H1 (cell line): ENCODE measurements around the gene GNAT1. TPM values are rescaled to one million over a fixed set of nuclear protein-coding genes. Genes with fewer than 3 reads are reported as not detected.

Experiments used
- CTCF ChIA-PET: fragments of 300-600 bp; sonication (Branson Sonifier 250); formaldehyde crosslinking; loops from one replicate; lab custom pipeline; 2021; ENCODE audit not compliant: partially characterized antibody; lab: Charles Lee
- POLR2A ChIA-PET: fragments of 300-600 bp; sonication (Branson Sonifier 250); formaldehyde crosslinking; loops from one replicate; lab custom pipeline; 2021; ENCODE audit warnings: inconsistent platforms; ENCODE audit not compliant: partially characterized antibody; lab: Charles Lee
- DNase-seq, 2 experiments: peaks; one replicate each; pipeline versions ENCODE4 v3.0.0 to v3.0.0-alpha.2; 2010 to 2022; ENCODE audit warnings: low spot score in 2 of 2, low read depth in 1 of 2, mixed read lengths in 1 of 2
- FAIRE-seq: peaks from 2 replicates; lab custom pipeline; 2011; peaks lifted over from hg19 to GRCh38; lab: Jason Lieb, UNC
- H2AFZ ChIP-seq: 2 replicates; pipeline ENCODE4 v1.8.1; 2012; ENCODE audit warnings: low read length, inconsistent platforms
- H2AK5ac ChIP-seq: 2 replicates; pipeline ENCODE4 v1.6.1; 2013; ENCODE audit warnings: low read depth, low read length
- H2BK120ac ChIP-seq: replicated peaks from 2 replicates; pipeline ENCODE3; 2013; ENCODE audit warnings: low read depth, low read length, inconsistent platforms
- H2BK12ac ChIP-seq: 2 replicates; pipeline ENCODE4 v1.6.1; 2013; ENCODE audit warnings: low read depth, low read length
- H2BK15ac ChIP-seq: 2 replicates; pipeline ENCODE4 v1.6.1; 2013; ENCODE audit warnings: low read length
- H2BK20ac ChIP-seq: 2 replicates; pipeline ENCODE4 v1.6.1; 2013; ENCODE audit warnings: low read length
- H2BK5ac ChIP-seq: 2 replicates; pipeline ENCODE4 v1.6.1; 2013; ENCODE audit warnings: low read depth, low read length
- H3K14ac ChIP-seq: 2 replicates; pipeline ENCODE4 v1.6.1; 2013; ENCODE audit warnings: inconsistent platforms; ENCODE audit not compliant: insufficient read length
- H3K18ac ChIP-seq: 2 replicates; pipeline ENCODE4 v1.6.1; 2013; ENCODE audit warnings: low read length; ENCODE audit errors: extremely low read depth
- H3K23ac ChIP-seq: 2 replicates; pipeline ENCODE4 v1.6.1; 2013; ENCODE audit warnings: inconsistent platforms; ENCODE audit not compliant: insufficient read length
- H3K23me2 ChIP-seq: 2 replicates; pipeline ENCODE4 v1.6.1; 2013; ENCODE audit warnings: low read depth, low read length
- H3K27ac ChIP-seq: 2 replicates; pipeline ENCODE4 v1.6.1; 2011; ENCODE audit warnings: low read depth, low read length, inconsistent platforms
- H3K27me3 ChIP-seq, 4 experiments: replicated peaks in 1 of 4; 1 replicate in 1 of 4; 2 replicates in 3 of 4; pipeline versions ENCODE4 v1.6.1 to v1.8.1; 2011 to 2013; ENCODE audit warnings: low read length in 3 of 4, mild to moderate bottlenecking in 3 of 4, inconsistent platforms in 2 of 4, mixed read lengths in 2 of 4, moderate library complexity in 1 of 4; ENCODE audit not compliant: control insufficient read depth in 3 of 4, insufficient read depth in 3 of 4; ENCODE audit errors: extremely low read depth in 1 of 4
- H3K36me3 ChIP-seq, 4 experiments: 2 replicates each; pipeline versions ENCODE4 v1.6.1 to v1.8.1; 2011 to 2013; ENCODE audit warnings: mild to moderate bottlenecking in 4 of 4, low read length in 3 of 4, moderate library complexity in 2 of 4, control low read depth in 1 of 4, inconsistent platforms in 1 of 4; ENCODE audit not compliant: insufficient read depth in 4 of 4, control insufficient read depth in 2 of 4
- H3K4ac ChIP-seq: replicated peaks from 2 replicates; pipeline ENCODE3; 2013; ENCODE audit warnings: low read length, low read depth, mixed read lengths, inconsistent platforms; ENCODE audit not compliant: insufficient read length
- H3K4me1 ChIP-seq, 4 experiments: replicated peaks in 1 of 4; 1 replicate in 1 of 4; 2 replicates in 3 of 4; pipeline versions ENCODE4 v1.6.1 to v1.8.1; 2011 to 2013; ENCODE audit warnings: low read length in 3 of 4, inconsistent platforms in 2 of 4, mixed read lengths in 1 of 4; ENCODE audit not compliant: insufficient read depth in 4 of 4, control insufficient read depth in 3 of 4
- H3K4me2 ChIP-seq, 2 experiments: 2 replicates each; pipeline versions ENCODE4 v1.6.1 to v1.8.1; 2011 to 2013; ENCODE audit warnings: low read depth in 2 of 2, low read length in 2 of 2, control low read depth in 1 of 2, inconsistent platforms in 1 of 2, mild to moderate bottlenecking in 1 of 2; ENCODE audit not compliant: insufficient read depth in 1 of 2
- H3K4me3 ChIP-seq, 4 experiments: fragments of 200-600, 300-600 bp in 1 of 4; sonication (generic), shearing (Covaris generic), sonication (Bioruptor Twin) in 1 of 4; 2 replicates each; pipeline versions ENCODE4 v1.5.1 to v1.8.1; 2011 to 2016; ENCODE audit warnings: low read length in 4 of 4, low read depth in 3 of 4, control low read depth in 2 of 4, inconsistent platforms in 2 of 4, mild to moderate bottlenecking in 2 of 4, mixed read lengths in 1 of 4, moderate library complexity in 1 of 4; ENCODE audit not compliant: insufficient read depth in 2 of 4; ENCODE audit errors: extremely low read depth in 1 of 4
- H3K56ac ChIP-seq: replicated peaks from 2 replicates; pipeline ENCODE3; 2013; ENCODE audit warnings: low read depth, mild to moderate bottlenecking, mixed read lengths, low read length, inconsistent platforms; ENCODE audit not compliant: insufficient read length
- H3K79me1 ChIP-seq: 2 replicates; pipeline ENCODE4 v1.6.1; 2013; ENCODE audit warnings: low read depth, low read length, control low read depth
- H3K79me2 ChIP-seq, 2 experiments: 2 replicates each; pipeline versions ENCODE4 v1.6.1 to v1.8.1; 2012 to 2013; ENCODE audit warnings: low read length in 2 of 2, mild to moderate bottlenecking in 2 of 2, inconsistent platforms in 1 of 2; ENCODE audit not compliant: insufficient read depth in 2 of 2, control insufficient read depth in 1 of 2
- H3K9ac ChIP-seq, 4 experiments: replicated peaks in 1 of 4; 1 replicate in 1 of 4; 2 replicates in 3 of 4; pipeline versions ENCODE4 v1.6.1 to v1.8.1; 2011 to 2013; ENCODE audit warnings: low read depth in 3 of 4, low read length in 3 of 4, control low read depth in 2 of 4, mild to moderate bottlenecking in 2 of 4, moderate library complexity in 2 of 4, inconsistent platforms in 1 of 4; ENCODE audit errors: extremely low read depth in 1 of 4
- H3K9me3 ChIP-seq, 2 experiments: 2 replicates each; pipeline versions ENCODE4 v1.6.1 to v1.8.1; 2012 to 2013; ENCODE audit warnings: mild to moderate bottlenecking in 2 of 2, moderate library complexity in 2 of 2, control low read depth in 1 of 2, inconsistent platforms in 1 of 2, low read depth in 1 of 2, low read length in 1 of 2, mixed read lengths in 1 of 2; ENCODE audit not compliant: insufficient read depth in 2 of 2
- H4K20me1 ChIP-seq, 2 experiments: replicated peaks in 1 of 2; 2 replicates each; pipeline versions ENCODE3 to v1.8.1; 2011 to 2013; ENCODE audit warnings: inconsistent platforms in 2 of 2, low read length in 2 of 2, mild to moderate bottlenecking in 1 of 2; ENCODE audit not compliant: insufficient read depth in 2 of 2, control insufficient read depth in 1 of 2
- H4K5ac ChIP-seq: 2 replicates; pipeline ENCODE4 v1.6.1; 2013; ENCODE audit warnings: low read length, low read depth, mixed read lengths, inconsistent platforms; ENCODE audit not compliant: insufficient read length
- H4K8ac ChIP-seq: 2 replicates; pipeline ENCODE4 v1.8.0; 2013; ENCODE audit warnings: mild to moderate bottlenecking, moderate library complexity, low read length, inconsistent platforms; ENCODE audit not compliant: insufficient read depth; ENCODE audit errors: extremely low read depth
- H4K91ac ChIP-seq: replicated peaks from 2 replicates; pipeline ENCODE3; 2013; ENCODE audit warnings: low read length, mixed read lengths, inconsistent platforms; ENCODE audit not compliant: insufficient read length
- BCL11A ChIP-seq, 2 experiments: IDR thresholded peaks; one replicate each; pipeline ENCODE4 v1.6.1; 2011; ENCODE audit warnings: low read depth in 2 of 2, low read length in 2 of 2, mild to moderate bottlenecking in 2 of 2
- NRF1 ChIP-seq: IDR thresholded peaks from 2 replicates; pipeline ENCODE4 v1.6.1; 2011; ENCODE audit warnings: mild to moderate bottlenecking, low read depth, low read length, improper control_type of control experiment
- RAD21 ChIP-seq, 2 experiments: IDR thresholded peaks in 1 of 2; conservative IDR thresholded peaks in 1 of 2; 2 replicates each; pipeline ENCODE4 v1.6.1; 2011; ENCODE audit warnings: low read depth in 2 of 2, low read length in 2 of 2, improper control_type of control experiment in 1 of 2, inconsistent platforms in 1 of 2, mild to moderate bottlenecking in 1 of 2, moderate library complexity in 1 of 2
- SUZ12 ChIP-seq: fragments of 200-600 bp; sonication (generic); IDR thresholded peaks from 2 replicates; pipeline ENCODE4 v1.6.1; 2012; ENCODE audit warnings: mild to moderate bottlenecking, inconsistent platforms, low read length, moderate library complexity, mixed read lengths
- WGBS, 2 experiments: shearing (Covaris generic) in 1 of 2; methylation state at CpG; one replicate each; pipeline versions ENCODE4 v1.1.6 to v1.1.7; 2013 to 2015; ENCODE audit warnings: low lambda C conversion rate in 2 of 2, mixed read lengths in 2 of 2, inconsistent platforms in 1 of 2, low coverage in 1 of 2, missing lambda C conversion rate in 1 of 2; ENCODE audit not compliant: insufficient replicate concordance in 2 of 2, insufficient coverage in 1 of 2, insufficient read length in 1 of 2; ENCODE audit errors: extremely low coverage in 1 of 2, missing lambda C conversion rate in 1 of 2; 5-methylcytosine and 5-hydroxymethylcytosine counted together
- polyA plus RNA-seq, 7 experiments: library from polyadenylated mRNA; depleted of rRNA in 3 of 7; stranded (reverse) in 5 of 7; unstranded in 2 of 7; fragments of >200 nt in 5 of 7; fragments of 200-250 nt in 2 of 7; gene quantifications; 1 replicate in 5 of 7; 2 replicates in 1 of 7; 4 replicates in 1 of 7; pipeline versions ENCODE4 v1.2.1 to v1.2.3, GENCODE V29; 2011 to 2013; ENCODE audit warnings: missing spikeins in 2 of 7, mixed read lengths in 2 of 7
- total RNA-seq: library from RNA; stranded (reverse); fragmentation: NEBNext Ultra II Directional; extraction: Animal tissue kit (Norgen Biotek cat#: 25700); gene quantifications from 2 replicates; pipeline ENCODE4 v1.2.1, GENCODE V29; 2021
- TF ChIP-seq, protein P1 (sequence below), 3 experiments: IDR thresholded peaks; 1 replicate in 2 of 3; 2 replicates in 1 of 3; pipeline versions ENCODE4 v1.5.1 to v1.6.1; 2011; ENCODE audit warnings: low read length in 3 of 3, mild to moderate bottlenecking in 3 of 3, inconsistent platforms in 2 of 3, low read depth in 1 of 3, moderate library complexity in 1 of 3; ENCODE audit not compliant: insufficient read depth in 1 of 3; ENCODE audit errors: control extremely low read depth in 1 of 3

GNAT1 gene
- total and polyA plus RNA-seq, 2 of the 8 experiments (the other 6 are each of a cell fraction or from before 2014, with no cell fraction given), result 0.08 TPM; not detected in 1

DNA sequence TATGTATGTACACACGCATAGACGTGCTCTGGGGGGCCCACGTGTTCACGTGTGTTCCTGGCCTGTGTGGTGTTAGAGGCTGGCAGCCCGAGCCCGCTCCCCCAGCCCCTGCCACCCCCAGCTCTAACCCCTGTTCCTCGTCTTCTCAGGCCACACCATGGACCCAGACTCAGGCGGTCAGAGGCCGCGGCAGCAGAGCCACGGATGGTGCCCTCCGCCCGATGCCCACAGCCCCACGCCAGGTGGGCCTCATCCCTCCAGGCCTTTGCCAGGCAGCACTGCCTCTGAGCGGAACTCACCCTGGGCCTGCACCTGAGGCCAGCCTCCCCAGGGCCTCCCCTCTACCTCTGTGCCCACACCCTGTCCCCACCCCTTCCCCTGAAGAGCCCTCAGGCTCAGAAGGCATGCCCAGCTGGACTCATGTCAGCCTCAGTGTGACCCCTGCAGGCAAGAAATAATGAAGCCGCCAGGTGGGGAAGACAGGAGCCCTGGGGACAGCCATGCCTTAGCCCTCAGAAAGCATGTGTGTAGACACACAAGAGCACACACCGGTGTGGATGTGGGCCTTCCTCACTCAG is 16.4 kb upstream of the GNAT1 start:
- TF ChIP-seq RAD21 (IDR thresholded peaks at IDR 0.05 in 1 of 2, conservative IDR thresholded peaks at IDR 0.05 in 1 of 2; ENCODE audit: low read depth in 2 of 2, low read length in 2 of 2) (peak; percentile 13 to 35; a peak in 1 of 4 replicates), SUZ12 (no peak), NRF1 (no peak), BCL11A (IDR thresholded peaks at IDR 0.05; ENCODE audit: low read depth in 2 of 2, low read length in 2 of 2) (no peak)
- TF ChIP-seq, protein P1, sequence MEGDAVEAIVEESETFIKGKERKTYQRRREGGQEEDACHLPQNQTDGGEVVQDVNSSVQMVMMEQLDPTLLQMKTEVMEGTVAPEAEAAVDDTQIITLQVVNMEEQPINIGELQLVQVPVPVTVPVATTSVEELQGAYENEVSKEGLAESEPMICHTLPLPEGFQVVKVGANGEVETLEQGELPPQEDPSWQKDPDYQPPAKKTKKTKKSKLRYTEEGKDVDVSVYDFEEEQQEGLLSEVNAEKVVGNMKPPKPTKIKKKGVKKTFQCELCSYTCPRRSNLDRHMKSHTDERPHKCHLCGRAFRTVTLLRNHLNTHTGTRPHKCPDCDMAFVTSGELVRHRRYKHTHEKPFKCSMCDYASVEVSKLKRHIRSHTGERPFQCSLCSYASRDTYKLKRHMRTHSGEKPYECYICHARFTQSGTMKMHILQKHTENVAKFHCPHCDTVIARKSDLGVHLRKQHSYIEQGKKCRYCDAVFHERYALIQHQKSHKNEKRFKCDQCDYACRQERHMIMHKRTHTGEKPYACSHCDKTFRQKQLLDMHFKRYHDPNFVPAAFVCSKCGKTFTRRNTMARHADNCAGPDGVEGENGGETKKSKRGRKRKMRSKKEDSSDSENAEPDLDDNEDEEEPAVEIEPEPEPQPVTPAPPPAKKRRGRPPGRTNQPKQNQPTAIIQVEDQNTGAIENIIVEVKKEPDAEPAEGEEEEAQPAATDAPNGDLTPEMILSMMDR (IDR thresholded peaks at IDR 0.05; ENCODE audit: control extremely low read depth in 1 of 3, insufficient read depth in 1 of 3, low read depth in 1 of 3, low read length in 3 of 3), result 0 out of 4 replicates have a peak, but pooled peaks of 1 of the 3 experiments have one; percentile 3
- Histone ChIP-seq H3K9me3 (no peaks in the 10 kb centered on the region), H3K18ac (no peak overlapping the region), H4K5ac (no peak overlapping the region), H2BK120ac (no peak overlapping the region), H4K8ac (no peak overlapping the region), H3K79me2 (no peaks in the 10 kb centered on the region), H2BK5ac (no peak overlapping the region), H2AFZ (no peak overlapping the region), H3K14ac (no peak overlapping the region), H3K56ac (no peak overlapping the region), H3K27me3 (no peaks in the 10 kb centered on the region), H2AK5ac (no peak overlapping the region), H3K4me3 (no peak overlapping the region), H3K79me1 (peaks cover 10% of the 10 kb centered on the region), H4K91ac (no peak overlapping the region), H3K4me1 (peaks cover 0 to 7% (median 2%) of the 10 kb centered on the region in 4 experiments; a peak in 3 of 7 replicates), H3K27ac (no peak overlapping the region), H2BK15ac (no peak overlapping the region), H3K4ac (no peak overlapping the region), H3K23me2 (no peaks in the 10 kb centered on the region), H3K9ac (no peak overlapping the region), H3K23ac (no peak overlapping the region), H4K20me1 (peaks cover 4 to 16% of the 10 kb centered on the region in 2 experiments), H2BK20ac (no peak overlapping the region), H2BK12ac (no peak overlapping the region), H3K4me2 (no peak overlapping the region), H3K36me3 (peaks cover 7 to 28% (median 14%) of the 10 kb centered on the region in 4 experiments)
- DNase-seq, result no peak
- WGBS, 2 experiments, result 92% methylated on average over 17 of the region's 17 CpGs; no CpG with 5 or more reads in 1 of the 2 experiments
- no peak for FAIRE-seq
- POLR2A ChIA-PET, result interaction anchor here (7.2 kb wide), 1 partner anchor 54 kb away, joined by 34 read pairs; no protein-coding TSS in a partner anchor
- CTCF ChIA-PET, result interaction anchor here (0.7 to 25.0 kb wide), 15 partner anchors 8 to 56 kb away, joined by 3 to 299 read pairs (median 5); partner anchors contain the start of gene GNAT1
